Colonic mucosa (tissue), 4 donors: Measurements from ENCODE around the gene PLCB4. TPM values are rescaled to one million over a fixed set of nuclear protein-coding genes. Genes with fewer than 3 reads are reported as not detected.
"Not testable (repeated sequence)": the region's sequence is repeated elsewhere in the genome, so short reads cannot be mapped to it uniquely, and the experiment has no call there.

Experiments used
- DNase-seq: peaks from one replicate; pipeline ENCODE4 v3.0.0-alpha.2; 2020
- H3K27ac ChIP-seq: fragments of 200-600 bp; one replicate; pipeline ENCODE4 v1.8.0; 2021
- H3K27me3 ChIP-seq: fragments of 200-600 bp; one replicate; pipeline ENCODE4 v1.8.0; 2021
- H3K36me3 ChIP-seq: fragments of 200-600 bp; one replicate; pipeline ENCODE4 v1.8.0; 2021
- H3K4me1 ChIP-seq: fragments of 200-600 bp; one replicate; pipeline ENCODE4 v1.8.0; 2021; ENCODE audit warnings: mild to moderate bottlenecking
- H3K4me3 ChIP-seq: fragments of 200-600 bp; one replicate; pipeline ENCODE4 v1.8.0; 2021
- H3K9ac ChIP-seq, 2 donors: one replicate each; pipeline ENCODE4 v1.7.0; 2013; ENCODE audit warnings: control low read depth in 2 of 2, low read depth in 2 of 2, low read length in 2 of 2
- H3K9me3 ChIP-seq: fragments of 200-600 bp; one replicate; pipeline ENCODE4 v1.8.0; 2021
- CTCF ChIP-seq: fragments of 200-600 bp; IDR thresholded peaks from one replicate; pipeline ENCODE4 v1.8.0; 2022; ENCODE audit warnings: antibody characterized with exemption, mild to moderate bottlenecking
- intact Hi-C: fragments of 100-400 bp; cut with DNase I; formaldehyde crosslinking; loops from one replicate; pipeline ENCODE4 v1.14.1; 2022
- total RNA-seq, 2 donors: library from RNA; stranded (reverse); fragmentation: NEBNext Ultra II Directional in 1 of 2; extraction: Animal tissue kit (Norgen Biotek cat#: 25700) in 1 of 2; gene quantifications; one replicate each; pipeline ENCODE4 v1.2.1, GENCODE V29; 2021
- donor health status: healthy.
- donor health status: DM: no; HTN: no; CAD: no.
- donor health status: DM: no; HTN: no; CAD: no.

The PLCB4 gene
- total RNA-seq, 2 donors from 2014 or later: 39.4 to 39.5 TPM

DNA sequence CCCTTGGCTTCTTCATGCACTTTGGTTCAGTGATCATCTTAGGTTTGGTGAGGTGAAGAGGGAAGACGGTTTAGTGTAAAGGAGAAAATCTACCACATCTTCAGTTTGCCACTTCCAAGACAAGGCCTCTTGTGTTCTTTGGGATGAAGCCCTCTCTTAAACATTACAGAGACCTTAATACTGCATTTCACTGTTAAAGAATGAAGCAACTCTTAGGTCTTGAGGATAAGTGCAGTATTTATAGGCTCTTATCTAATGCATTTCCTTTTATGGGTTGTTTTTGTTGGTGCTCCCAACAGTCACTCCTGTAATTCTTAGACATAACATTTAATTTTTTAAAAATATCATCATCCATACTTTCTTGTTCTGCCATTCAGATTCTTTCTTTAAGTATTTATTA, 305.6 kb downstream of the PLCB4 start:
- Histone ChIP-seq H3K9me3 (no peaks in the 10 kb centered on the region), H3K4me3 (no peak overlapping the region), H3K27me3 (no peaks in the 10 kb centered on the region), H3K36me3 (no peaks in the 10 kb centered on the region), H3K9ac (no peak overlapping the region), H3K27ac (no peak overlapping the region), H3K4me1 (no peaks in the 10 kb centered on the region)
- DNase-seq: no peak
- intact Hi-C loops: loop anchor here (10.0 kb wide), 1 partner anchor 60 kb away; no protein-coding TSS in a partner anchor
- TF ChIP-seq CTCF: no peak

GRCh38 chr20:9375221-9375681, 306.4 kb downstream of the PLCB4 start:
- Histone ChIP-seq H3K27me3 (no peaks in the 10 kb centered on the region), H3K4me1 (no peaks in the 10 kb centered on the region), H3K9me3 (no peaks in the 10 kb centered on the region), H3K9ac (no peak overlapping the region), H3K27ac (no peak overlapping the region), H3K4me3 (no peak overlapping the region), H3K36me3 (no peaks in the 10 kb centered on the region)
- no peak for TF ChIP-seq CTCF
- DNase-seq: no peak
- intact Hi-C loops: loop anchor here (10.0 kb wide), 1 partner anchor 60 kb away; no protein-coding TSS in a partner anchor

- intact Hi-C loops: loop anchor here (10.0 kb wide), 1 partner anchor 58 kb away; no protein-coding TSS in a partner anchor
- no peak overlapping the region for H3K27ac ChIP-seq
- H3K9ac ChIP-seq: no peak overlapping the region
- no peak for DNase-seq
- no peaks in the 10 kb centered on the region for H3K36me3 ChIP-seq
- H3K4me3 ChIP-seq: no peak overlapping the region
- no peak for TF ChIP-seq CTCF
- no peaks in the 10 kb centered on the region for H3K9me3 ChIP-seq
- H3K27me3 ChIP-seq: no peaks in the 10 kb centered on the region
- no peaks in the 10 kb centered on the region for H3K4me1 ChIP-seq
These were observed 308.1 kb downstream of the PLCB4 start for GRCh38 chr20:9377007-9377406.

GRCh38 chr20:9385345-9386310, 316.7 kb downstream of the PLCB4 start:
- H3K27ac ChIP-seq, H3K4me3 ChIP-seq, DNase-seq, H3K9me3 ChIP-seq, H3K4me1 ChIP-seq, H3K27me3 ChIP-seq, H3K36me3 ChIP-seq, H3K9ac ChIP-seq, intact Hi-C loops: not testable (repeated sequence)

DNA sequence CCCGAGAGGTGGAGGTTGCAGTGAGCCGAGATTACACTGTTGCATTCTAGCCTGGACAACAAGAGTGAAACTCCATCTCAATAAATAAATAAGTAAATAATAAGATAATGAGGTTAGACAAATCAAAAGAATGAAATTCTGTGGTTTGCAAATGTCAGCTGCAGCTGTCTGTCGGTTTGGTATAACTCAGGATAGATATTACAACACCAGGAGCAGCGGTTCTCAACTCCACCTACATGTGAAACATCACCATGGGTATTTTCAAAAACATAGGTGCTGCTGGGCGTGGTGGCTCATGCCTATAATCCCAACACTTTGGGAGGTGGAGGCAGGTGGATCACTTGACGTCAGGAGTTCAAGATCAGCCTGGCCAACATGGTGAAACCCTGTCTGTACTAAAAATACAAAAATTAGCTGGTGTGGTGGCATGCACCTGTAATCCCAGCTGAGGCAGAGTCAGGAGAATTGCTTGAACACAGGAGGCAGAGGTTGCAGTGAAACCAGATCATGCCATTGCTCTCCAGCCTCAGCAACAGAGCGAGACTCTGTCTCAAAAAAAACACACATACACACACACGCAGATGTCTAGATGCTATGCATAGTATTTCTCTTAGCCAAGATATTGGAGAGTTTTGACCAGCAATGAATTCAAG, 319.4 kb downstream of the PLCB4 start:
- Histone ChIP-seq H3K9me3 (no peaks in the 10 kb centered on the region), H3K36me3 (no peaks in the 10 kb centered on the region), H3K27me3 (no peaks in the 10 kb centered on the region), H3K27ac (no peak overlapping the region), H3K4me3 (no peak overlapping the region), H3K9ac (no peak overlapping the region), H3K4me1 (no peaks in the 10 kb centered on the region)
- no peak for TF ChIP-seq CTCF
- intact Hi-C loops: no loop called here
- DNase-seq: no peak
